ENCODE data around the gene RADX. TPM values are rescaled to one million over a fixed set of nuclear protein-coding genes. Genes with fewer than 3 reads are reported as not detected.
A peak's percentile ranks its signal among the peaks of the same experiment; 100 is the strongest.

Gene RADX
- total RNA-seq: not detected

GRCh38 chrX:106611679-106612392, at the start of gene RADX:
Gene RADX, plus strand, starts transcription at chrX:106611978. Its CDS starts 103 bp downstream, at chrX:106612081.
- H3K9me3 ChIP-seq: no peaks in the 10 kb centered on the region
- H3K27ac ChIP-seq: no peak within 1 kb of the TSS
- peak; percentile 23 to 87 for DNase-seq (ENCODE audit: low spot score in 2 of 2)
- TF ChIP-seq CTCF (IDR thresholded peaks at IDR 0.05): no peak
- H3K4me3 ChIP-seq: peak within 1 kb of the TSS; percentile 49 to 62
- H3K36me3 ChIP-seq: no peaks in the 10 kb centered on the region
- H3K4me1 ChIP-seq: no peaks in the 10 kb centered on the region
- intact Hi-C loops (cut with DNase I): loop anchor here (10.0 kb wide), 1 partner anchor 193 kb away; the partner anchor contains the start of gene TBC1D8B
- no peaks in the 10 kb centered on the region for H3K27me3 ChIP-seq

- DNase-seq (ENCODE audit: low spot score in 2 of 2): no peak
- no peaks in the 10 kb centered on the region for H3K36me3 ChIP-seq
- H3K4me3 ChIP-seq: no peak overlapping the region
- H3K9me3 ChIP-seq: no peaks in the 10 kb centered on the region
- no peak for TF ChIP-seq CTCF (IDR thresholded peaks at IDR 0.05)
- no peaks in the 10 kb centered on the region for H3K4me1 ChIP-seq
- no peak overlapping the region for H3K27ac ChIP-seq
- H3K27me3 ChIP-seq: no peaks in the 10 kb centered on the region
- intact Hi-C loops (cut with DNase I): no loop called here
Measured at GRCh38 chrX:106564986-106565385, 46.8 kb upstream of the RADX start.

GRCh38 chrX:106566362-106566761, 45.4 kb upstream of the RADX start:
- Histone ChIP-seq H3K36me3 (no peaks in the 10 kb centered on the region), H3K27me3 (no peaks in the 10 kb centered on the region), H3K9me3 (no peaks in the 10 kb centered on the region), H3K4me1 (no peaks in the 10 kb centered on the region), H3K4me3 (no peak overlapping the region), H3K27ac (no peak overlapping the region)
- no peak for DNase-seq (ENCODE audit: low spot score in 2 of 2)
- intact Hi-C loops (cut with DNase I): no loop called here
- no peak for TF ChIP-seq CTCF (IDR thresholded peaks at IDR 0.05)

- no peak for DNase-seq (ENCODE audit: low spot score in 2 of 2)
- intact Hi-C loops (cut with DNase I): no loop called here
- Histone ChIP-seq H3K9me3 (peaks cover 5 to 15% of the 10 kb centered on the region in 2 donors), H3K27me3 (no peaks in the 10 kb centered on the region), H3K4me3 (no peak overlapping the region), H3K4me1 (no peaks in the 10 kb centered on the region), H3K27ac (no peak overlapping the region), H3K36me3 (no peaks in the 10 kb centered on the region)
- no peak for TF ChIP-seq CTCF (IDR thresholded peaks at IDR 0.05)
Measured at GRCh38 chrX:106581856-106582255, 29.9 kb upstream of the RADX start.

- no peak for DNase-seq (ENCODE audit: low spot score in 2 of 2)
- Histone ChIP-seq H3K4me3 (no peak overlapping the region), H3K4me1 (no peaks in the 10 kb centered on the region), H3K27me3 (no peaks in the 10 kb centered on the region), H3K9me3 (no peaks in the 10 kb centered on the region), H3K36me3 (no peaks in the 10 kb centered on the region), H3K27ac (no peak overlapping the region)
- TF ChIP-seq CTCF (IDR thresholded peaks at IDR 0.05): no peak
- intact Hi-C loops (cut with DNase I): no loop called here
Measured at GRCh38 chrX:106585478-106585877, 26.3 kb upstream of the RADX start.
